Erythroblast (primary cell): ENCODE results near the gene MED15.
"Not testable (repeated sequence)": the region's sequence is repeated elsewhere in the genome, so short reads cannot be mapped to it uniquely, and the experiment has no call there.

ENCODE experiments used
- DNase-seq, 2 experiments: peaks; one replicate each; lab custom pipeline; 2025; lab: John Stamatoyannopoulos, UW
- GATA1 ChIP-seq: IDR thresholded peaks from 2 replicates; pipeline ENCODE4 v1.6.1; 2011; ENCODE audit warnings: low read depth, mild to moderate bottlenecking, control low read depth, low read length, moderate library complexity
- POLR2A ChIP-seq: IDR thresholded peaks from 2 replicates; pipeline ENCODE4 v1.6.1; 2011; ENCODE audit warnings: mild to moderate bottlenecking, low read length

The MED15 gene

DNA sequence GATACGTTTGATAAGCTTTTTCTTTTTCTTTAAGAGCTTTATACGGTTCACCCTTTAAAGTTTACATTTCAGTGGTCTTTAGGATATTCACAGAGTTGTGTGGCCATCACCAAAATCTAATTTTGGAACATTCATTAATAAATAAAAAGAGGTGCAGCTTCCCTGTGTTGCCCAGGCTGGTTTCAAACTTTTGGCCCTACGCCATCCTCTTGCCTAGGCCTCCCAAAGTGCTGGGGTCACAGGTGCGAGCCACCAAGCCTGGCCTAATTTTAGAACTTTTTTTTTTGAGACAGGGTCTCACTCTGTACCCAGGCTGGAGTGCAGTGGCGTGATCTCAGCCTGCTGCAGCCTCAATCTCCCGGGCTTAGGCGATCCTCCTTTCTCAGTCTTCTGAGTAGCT, 30.6 kb downstream of the MED15 start:
- DNase-seq, result no peak
- TF ChIP-seq GATA1 (no peak), POLR2A (no peak)

DNA sequence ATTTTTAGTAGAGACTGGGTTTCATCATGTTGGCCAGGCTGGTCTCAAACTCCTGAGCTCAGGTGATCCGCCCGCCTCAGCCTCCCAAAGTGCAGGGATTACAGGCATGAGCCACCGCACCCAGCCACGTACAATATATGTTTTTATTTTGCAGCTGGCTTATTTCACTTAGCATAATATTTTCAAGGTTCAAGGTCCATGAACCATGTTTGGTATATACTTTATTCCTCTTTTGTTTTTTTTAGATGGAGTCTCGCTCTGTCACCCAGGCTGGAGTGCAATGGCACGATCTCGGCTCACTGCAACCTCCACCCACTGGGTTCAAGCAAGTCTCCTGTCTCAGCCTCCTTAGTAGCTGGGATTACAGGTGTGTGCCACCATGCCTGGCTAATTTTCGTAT, 31.5 kb downstream of the MED15 start:
- not testable (repeated sequence) for DNase-seq

DNA sequence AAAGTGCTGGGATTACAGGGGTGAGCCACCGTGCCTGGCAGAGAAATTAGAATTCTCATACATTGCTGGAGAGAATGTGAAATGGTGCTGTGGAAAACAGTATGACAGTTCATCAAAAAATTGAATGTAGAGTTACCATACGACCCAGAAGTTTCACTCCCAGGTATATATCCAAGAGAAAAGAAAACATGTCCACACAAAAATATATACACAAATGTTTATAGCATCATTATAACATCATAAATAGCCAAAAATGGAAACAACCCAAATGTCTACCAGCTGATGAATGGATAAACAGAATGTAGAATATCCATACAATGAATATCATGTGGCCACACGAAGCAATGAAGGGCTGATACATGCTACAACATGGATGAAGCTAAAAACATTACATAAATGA, 34.6 kb downstream of the MED15 start:
- TF ChIP-seq GATA1, result no peak
- no peak for TF ChIP-seq POLR2A

DNA sequence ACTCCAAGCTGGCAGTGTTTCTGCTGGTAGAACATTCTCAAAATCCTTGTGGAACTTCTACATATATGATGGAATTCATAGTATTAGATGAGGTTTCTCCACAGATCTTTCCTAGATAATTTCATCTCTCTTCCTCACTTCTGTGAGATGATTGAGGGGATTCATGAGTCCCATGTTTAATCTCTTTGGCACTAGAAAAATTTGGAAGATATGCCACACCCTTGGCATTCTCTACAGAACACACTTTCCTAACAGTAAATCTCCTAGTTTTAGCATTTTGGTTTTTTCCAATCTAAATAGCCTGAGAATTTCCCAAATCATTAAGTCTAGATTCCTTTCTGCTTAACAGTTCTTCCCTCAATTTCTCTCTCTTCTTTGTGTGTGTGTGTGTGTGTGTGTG, 35.3 kb downstream of the MED15 start:
- DNase-seq, result no peak
- no peak for TF ChIP-seq GATA1
- no peak for TF ChIP-seq POLR2A

More for the DNA sequence above, 34.6 kb downstream of the MED15 start:
- DNase-seq, result no peak

DNA sequence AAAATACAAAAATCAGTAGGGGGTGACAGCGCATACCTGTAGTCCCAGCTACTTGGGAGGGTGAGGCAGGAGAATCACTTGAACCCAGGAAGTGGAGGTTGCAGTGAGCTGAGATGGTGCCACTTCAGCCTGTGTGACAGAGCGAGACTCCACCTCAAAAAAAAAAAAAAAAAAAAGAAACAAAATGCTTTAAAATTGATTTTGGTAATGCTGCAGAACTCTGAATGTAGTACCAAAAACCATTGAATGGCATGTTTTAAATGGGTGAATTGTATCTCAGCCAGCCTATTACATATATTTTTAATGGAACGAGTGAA, 37.9 kb downstream of the MED15 start:
- not testable (repeated sequence) for DNase-seq

GRCh38 chr22:20545681-20546521, 38.5 kb downstream of the MED15 start:
- peak in 1 of 2 experiments; percentile 50 for DNase-seq
- TF ChIP-seq POLR2A, result no peak
- no peak for TF ChIP-seq GATA1

DNA sequence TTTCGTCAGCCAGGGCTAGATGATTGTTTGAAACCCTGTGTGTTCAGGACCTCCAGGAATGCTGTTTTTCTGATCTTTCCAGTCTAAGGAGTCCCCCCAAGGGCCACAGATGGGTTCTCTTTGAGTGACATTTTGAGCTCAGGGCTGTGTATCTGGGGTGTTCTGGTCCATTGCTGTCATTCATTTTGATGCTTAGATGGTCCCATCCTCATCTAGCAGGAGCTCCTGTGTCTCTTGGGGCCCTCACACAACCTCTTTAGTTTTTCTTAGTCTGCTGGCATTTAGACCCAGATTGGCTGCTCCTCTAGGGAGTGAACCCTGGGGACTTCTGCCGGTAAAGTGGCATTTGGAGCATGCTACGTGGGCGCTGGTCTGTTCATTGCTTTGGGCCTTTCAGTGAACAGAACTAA, 39.1 kb downstream of the MED15 start:
- DNase-seq, result no peak
- no peak for TF ChIP-seq GATA1
- TF ChIP-seq POLR2A, result no peak

GRCh38 chr22:20547029-20547428, 39.6 kb downstream of the MED15 start:
- no peak for TF ChIP-seq GATA1
- TF ChIP-seq POLR2A, result no peak
- DNase-seq, result no peak

GRCh38 chr22:20548806-20549205, 41.4 kb downstream of the MED15 start:
- TF ChIP-seq GATA1 (no peak), POLR2A (no peak)
- no peak for DNase-seq

DNA sequence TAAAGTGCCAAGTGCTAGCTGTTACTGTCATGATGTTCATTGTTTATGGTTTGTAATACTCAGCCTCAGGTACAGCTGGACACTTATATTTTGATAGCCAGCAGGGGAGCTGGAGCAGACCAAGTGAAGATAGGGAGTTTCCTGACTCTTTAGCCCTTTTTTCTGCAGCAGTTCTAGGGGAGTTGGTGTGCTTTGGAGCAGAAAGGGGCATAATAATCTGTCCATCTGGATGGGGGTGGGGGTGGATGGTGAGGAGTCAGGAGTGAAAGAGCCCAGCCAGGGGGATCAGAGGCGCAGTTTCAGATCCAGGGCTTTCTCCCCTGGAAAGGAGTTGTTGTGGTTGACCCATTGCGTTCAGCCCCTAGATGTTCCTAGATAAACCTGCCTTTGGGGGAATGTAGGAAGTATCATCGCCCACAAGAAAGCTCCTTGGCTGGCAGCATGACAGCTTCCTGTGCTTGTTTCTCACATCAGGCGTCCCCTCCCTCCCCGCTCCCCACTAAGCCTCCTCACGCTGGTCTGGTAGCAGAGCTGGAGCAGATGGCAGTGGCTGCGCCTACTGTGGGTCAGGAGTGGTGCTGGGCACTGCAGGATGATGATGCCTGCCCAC, 41.9 kb downstream of the MED15 start:
- no peak for TF ChIP-seq GATA1
- no peak for TF ChIP-seq POLR2A
- no peak for DNase-seq

GRCh38 chr22:20550057-20550817, 42.8 kb downstream of the MED15 start:
- DNase-seq, result no peak
- TF ChIP-seq GATA1 (no peak), POLR2A (no peak)

DNA sequence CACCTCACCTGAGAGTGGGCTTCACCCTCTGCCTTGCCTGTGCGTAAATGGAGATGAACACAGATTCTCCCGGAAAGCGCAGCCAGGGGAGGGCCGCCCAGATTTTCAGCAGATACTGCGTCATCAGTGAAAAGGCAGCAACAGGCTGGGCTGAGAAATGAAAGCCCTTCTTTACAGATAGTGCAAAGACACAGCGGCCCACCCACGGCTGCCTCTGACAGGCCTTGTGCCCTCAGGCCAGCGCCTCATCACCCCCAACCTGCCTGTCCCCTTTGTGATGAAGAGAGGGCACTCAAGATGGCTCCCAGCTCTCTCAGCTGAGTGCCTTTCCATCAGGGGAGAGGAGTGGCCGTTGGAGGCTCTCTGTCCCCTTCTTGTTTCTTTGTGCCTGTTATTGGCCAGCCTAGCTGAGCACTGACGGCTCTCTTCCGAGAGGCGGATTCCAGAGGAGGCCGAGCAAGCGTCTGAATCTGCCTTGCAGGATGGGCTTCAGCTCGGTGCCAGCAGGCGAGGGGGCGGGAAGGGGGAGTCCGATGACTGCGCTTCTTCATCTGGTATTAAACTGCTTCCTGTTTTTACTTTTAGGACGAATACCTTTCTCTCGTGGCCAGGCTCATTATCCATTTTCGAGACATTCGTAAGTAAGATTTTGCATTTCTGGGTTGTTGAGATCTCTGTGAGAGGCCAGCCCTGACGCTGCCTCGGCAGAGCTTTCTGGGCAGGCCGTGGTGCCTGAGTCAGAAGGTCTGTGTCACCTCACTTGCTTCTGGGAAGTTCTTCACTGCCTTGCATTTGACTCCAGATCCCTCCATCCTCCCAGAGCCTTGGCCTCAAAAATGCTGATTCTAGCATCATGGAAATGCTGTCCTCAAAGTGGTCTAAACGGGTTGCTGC, 43.7 kb downstream of the MED15 start:
- DNase-seq, result no peak
- TF ChIP-seq GATA1 (no peak), POLR2A (no peak)

- no peak for DNase-seq
- TF ChIP-seq GATA1, result no peak
- TF ChIP-seq POLR2A, result no peak
These were observed 44.5 kb downstream of the MED15 start for GRCh38 chr22:20551805-20552442.
